ENCODE results near the gene OTX1. TPM values are rescaled to one million over a fixed set of nuclear protein-coding genes. Genes with fewer than 3 reads are reported as not detected.

Gene OTX1
- total and polyA plus RNA-seq, 4 donors = 0.08 to 0.44 TPM; not detected in 2

DNA sequence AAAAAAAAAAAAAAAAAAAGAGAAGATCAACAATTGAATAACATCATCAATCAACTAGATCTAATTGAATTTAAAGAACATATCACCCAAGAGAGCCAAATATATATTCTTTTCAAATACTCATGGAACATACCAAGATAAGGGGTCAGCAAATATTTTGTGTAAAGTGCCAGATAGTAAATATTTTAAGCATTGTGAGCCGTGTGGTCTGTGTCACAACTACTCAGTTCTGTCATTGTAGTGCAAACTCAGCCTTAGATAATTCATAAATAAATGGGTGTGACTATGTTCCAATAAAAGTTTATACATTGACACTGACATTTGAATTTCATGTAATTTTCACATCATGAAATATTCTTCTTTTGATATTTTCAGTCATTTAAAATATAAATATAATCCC is 45.9 kb downstream of the OTX1 start:
- no peak overlapping the region for H3K27ac ChIP-seq (ENCODE audit: low read depth, low read length)
- no CpG with 5 or more reads among the region's 1 CpG for WGBS (ENCODE audit: insufficient coverage)
- H3K27me3 ChIP-seq (ENCODE audit: control insufficient read depth, insufficient read depth, low read length) = no peaks in the 10 kb centered on the region
- no peak for DNase-seq (ENCODE audit: low read depth in 4 of 6, low spot score in 6 of 6)
- no peaks in the 10 kb centered on the region for H3K4me1 ChIP-seq (ENCODE audit: control insufficient read depth, insufficient read depth, low read length)
- H3K4me3 ChIP-seq (ENCODE audit: low read depth, low read length) = no peak overlapping the region
- H3K36me3 ChIP-seq (ENCODE audit: control insufficient read depth, insufficient read depth, low read length) = no peaks in the 10 kb centered on the region
- H3K9me3 ChIP-seq (ENCODE audit: control insufficient read depth, insufficient read depth, low read length) = no peaks in the 10 kb centered on the region

DNA sequence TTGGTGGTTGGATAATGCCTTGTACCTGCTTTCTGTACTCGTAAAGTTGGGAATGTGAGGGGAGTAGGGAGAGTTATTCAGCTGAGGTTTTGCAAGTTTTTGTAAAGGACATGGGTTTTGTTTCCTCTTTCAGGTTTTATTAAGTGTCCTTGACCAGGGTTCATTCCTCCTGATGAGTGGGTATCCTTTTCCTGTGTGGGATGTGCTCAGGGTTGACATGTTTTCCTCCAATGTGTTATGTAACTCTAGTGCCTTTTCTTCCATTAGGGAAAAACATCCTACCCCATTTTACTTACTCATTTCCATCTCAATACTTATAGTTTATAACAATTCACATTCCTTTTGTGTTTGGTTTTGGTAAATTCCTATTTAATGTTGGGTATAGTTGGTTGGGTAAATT is 48.4 kb downstream of the OTX1 start:
- DNase-seq (ENCODE audit: low read depth in 4 of 6, low spot score in 6 of 6) = no peak
- peaks cover 6% of the 10 kb centered on the region for H3K9me3 ChIP-seq (ENCODE audit: control insufficient read depth, insufficient read depth, low read length)
- H3K4me1 ChIP-seq (ENCODE audit: control insufficient read depth, insufficient read depth, low read length) = no peaks in the 10 kb centered on the region
- no peaks in the 10 kb centered on the region for H3K36me3 ChIP-seq (ENCODE audit: control insufficient read depth, insufficient read depth, low read length)
- H3K27ac ChIP-seq (ENCODE audit: low read depth, low read length) = no peak overlapping the region
- no peak overlapping the region for H3K4me3 ChIP-seq (ENCODE audit: low read depth, low read length)
- H3K27me3 ChIP-seq (ENCODE audit: control insufficient read depth, insufficient read depth, low read length) = no peaks in the 10 kb centered on the region
- 85% methylated on average over 1 of the region's 1 CpG for WGBS (ENCODE audit: insufficient coverage)

DNA sequence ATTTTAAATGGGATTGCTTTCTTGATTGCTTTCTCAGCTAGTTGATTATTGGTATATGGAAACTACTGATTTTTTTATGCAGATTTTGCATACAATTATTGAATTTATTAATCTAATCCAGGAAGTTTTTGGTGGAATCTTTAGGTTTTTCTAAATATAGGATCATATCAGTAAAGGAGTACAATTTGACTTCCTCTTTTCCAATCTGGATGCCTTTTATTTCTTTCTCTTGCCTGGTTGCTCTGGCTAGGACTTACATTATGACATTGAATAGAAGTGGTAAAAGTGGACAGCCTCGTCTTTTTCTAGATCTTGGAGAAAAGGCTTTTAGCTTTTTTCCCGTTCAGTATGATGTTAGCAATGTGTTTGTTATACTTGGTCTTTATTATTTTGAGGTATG is 51.3 kb downstream of the OTX1 start:
- WGBS (ENCODE audit: insufficient coverage) = 80% methylated on average over 1 of the region's 2 CpGs

DNA sequence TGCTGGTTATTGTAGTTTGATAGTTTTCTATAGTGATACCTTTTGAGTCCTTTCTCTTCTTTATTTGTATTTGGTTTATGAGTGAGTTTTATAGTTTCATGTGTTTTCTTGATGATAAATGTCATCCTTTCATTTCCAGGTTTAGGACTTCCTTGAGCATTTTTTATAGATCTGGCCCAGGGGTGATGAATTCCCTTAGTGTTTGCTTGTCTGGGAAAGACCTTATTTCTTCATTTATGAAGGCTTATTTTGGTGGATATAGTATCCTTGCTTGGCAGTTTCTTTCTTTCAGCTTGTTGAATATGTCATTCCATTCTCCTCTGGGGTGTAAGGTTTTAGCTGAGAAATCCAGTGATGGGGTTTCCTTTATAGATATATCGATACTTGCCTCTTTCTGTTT is 53.9 kb downstream of the OTX1 start:
- Histone ChIP-seq H3K27ac (ENCODE audit: low read depth, low read length) (no peak overlapping the region), H3K4me1 (ENCODE audit: control insufficient read depth, insufficient read depth, low read length) (no peaks in the 10 kb centered on the region), H3K9me3 (ENCODE audit: control insufficient read depth, insufficient read depth, low read length) (peaks cover 12% of the 10 kb centered on the region), H3K27me3 (ENCODE audit: control insufficient read depth, insufficient read depth, low read length) (no peaks in the 10 kb centered on the region), H3K36me3 (ENCODE audit: control insufficient read depth, insufficient read depth, low read length) (no peaks in the 10 kb centered on the region), H3K4me3 (ENCODE audit: low read depth, low read length) (no peak overlapping the region)
- DNase-seq (ENCODE audit: low read depth in 4 of 6, low spot score in 6 of 6) = no peak
- no CpG with 5 or more reads among the region's 1 CpG for WGBS (ENCODE audit: insufficient coverage)

More for the DNA sequence above, 51.3 kb downstream of the OTX1 start:
- peaks cover 12% of the 10 kb centered on the region for H3K9me3 ChIP-seq (ENCODE audit: control insufficient read depth, insufficient read depth, low read length)
- H3K4me1 ChIP-seq (ENCODE audit: control insufficient read depth, insufficient read depth, low read length) = no peaks in the 10 kb centered on the region
- H3K27me3 ChIP-seq (ENCODE audit: control insufficient read depth, insufficient read depth, low read length) = no peaks in the 10 kb centered on the region
- no peaks in the 10 kb centered on the region for H3K36me3 ChIP-seq (ENCODE audit: control insufficient read depth, insufficient read depth, low read length)
- H3K27ac ChIP-seq (ENCODE audit: low read depth, low read length) = no peak overlapping the region
- no peak for DNase-seq (ENCODE audit: low read depth in 4 of 6, low spot score in 6 of 6)
- no peak overlapping the region for H3K4me3 ChIP-seq (ENCODE audit: low read depth, low read length)

All from spinal cord (tissue), 10 donors.